Measurements from ENCODE around the gene PLA2G4E. TPM values are rescaled to one million over a fixed set of nuclear protein-coding genes. Genes with fewer than 3 reads are reported as not detected.

The PLA2G4E gene
- total RNA-seq, 1 experiment from 2014 or later, result not detected

GRCh38 chr15:41993472-41994170 lies 27.2 kb downstream of the PLA2G4E start:
- Histone ChIP-seq H3K27me3 (ENCODE audit: insufficient read depth, low read length) (no peaks in the 10 kb centered on the region), H2AFZ (ENCODE audit: low read depth, low read length, poor library complexity, severe bottlenecking) (no peak overlapping the region), H3K9ac (ENCODE audit: low read length) (no peak overlapping the region), H3K9me3 (ENCODE audit: control insufficient read depth in 1 of 2, insufficient read depth in 1 of 2, low read depth in 1 of 2, low read length in 2 of 2) (no peaks in the 10 kb centered on the region), H3K4me3 (replicated peaks in 1 of 2; ENCODE audit: low read depth in 1 of 2, low read length in 2 of 2) (no peak overlapping the region), H3K4me2 (ENCODE audit: low read length) (no peak overlapping the region), H3K36me3 (ENCODE audit: control insufficient read depth in 1 of 2, insufficient read depth in 2 of 2, low read length in 2 of 2) (no peaks in the 10 kb centered on the region), H4K20me1 (ENCODE audit: insufficient read depth) (no peaks in the 10 kb centered on the region), H3K27ac (ENCODE audit: low read depth, low read length) (no peak overlapping the region), H3K4me1 (ENCODE audit: control insufficient read depth in 1 of 2, insufficient read depth in 2 of 2, low read length in 2 of 2) (no peaks in the 10 kb centered on the region), H3K9me2 (ENCODE audit: insufficient read depth) (no peaks in the 10 kb centered on the region), H3K79me2 (ENCODE audit: insufficient read depth, low read length) (no peaks in the 10 kb centered on the region)
- ChIA-PET RAD21 (ENCODE audit: low non-redundant PET in 1 of 2, low total read pairs in 2 of 2, uncharacterized antibody in 2 of 2, unreplicated experiment in 2 of 2) (no interaction called here), CTCF (interaction anchor here (0.6 to 1.7 kb wide), 2 partner anchors 63 to 381 kb away, joined by 3 to 5 read pairs; no protein-coding TSS in a partner anchor), POLR2A (interaction anchor here (1.3 kb wide), 1 partner anchor 64 kb away, joined by 4 read pairs; no protein-coding TSS in a partner anchor)
- TF ChIP-seq CBX3 (IDR thresholded peaks at IDR 0.05; ENCODE audit: low read depth) (no peak), EZH2 (IDR thresholded peaks at IDR 0.05) (no peak), TCF7L2 (IDR thresholded peaks at IDR 0.05; ENCODE audit: borderline replicate concordance, extremely low read depth, insufficient read depth, insufficient read length) (no peak), CEBPB (IDR thresholded peaks at IDR 0.05; ENCODE audit: low read depth) (no peak), CTCF (IDR thresholded peaks at IDR 0.05 in 2 of 3, conservative IDR thresholded peaks at IDR 0.05 in 1 of 3; ENCODE audit: borderline replicate concordance in 1 of 3, insufficient read depth in 1 of 3, low read depth in 2 of 3, low read length in 2 of 3) (no peak), POLR2AphosphoS5 (IDR thresholded peaks at IDR 0.05; ENCODE audit: low read depth, low read length) (no peak)
- intact Hi-C loops (cut with micrococcal nuclease), result no loop called here
- BruUV-seq (replicated peaks), result no TSS peak
- ATAC-seq, result no peak
- no peak for DNase-seq (ENCODE audit: low read depth, low spot score)

GRCh38 chr15:41992803-41993190 lies 28.0 kb downstream of the PLA2G4E start:
- ChIA-PET RAD21 (ENCODE audit: low non-redundant PET in 1 of 2, low total read pairs in 2 of 2, uncharacterized antibody in 2 of 2, unreplicated experiment in 2 of 2) (no interaction called here), POLR2A (no interaction called here), CTCF (interaction anchor here (1.7 kb wide), 1 partner anchor 64 kb away, joined by 5 read pairs; no protein-coding TSS in a partner anchor)
- H3K79me2 ChIP-seq (ENCODE audit: insufficient read depth, low read length), result no peaks in the 10 kb centered on the region
- BruUV-seq (replicated peaks), result no TSS peak
- no peaks in the 10 kb centered on the region for H3K27me3 ChIP-seq (ENCODE audit: insufficient read depth, low read length)
- H3K36me3 ChIP-seq (ENCODE audit: control insufficient read depth in 1 of 2, insufficient read depth in 2 of 2, low read length in 2 of 2), result no peaks in the 10 kb centered on the region
- H3K9me3 ChIP-seq (ENCODE audit: control insufficient read depth in 1 of 2, insufficient read depth in 1 of 2, low read depth in 1 of 2, low read length in 2 of 2), result no peaks in the 10 kb centered on the region
- H3K4me1 ChIP-seq (ENCODE audit: control insufficient read depth in 1 of 2, insufficient read depth in 2 of 2, low read length in 2 of 2), result no peaks in the 10 kb centered on the region
- no peaks in the 10 kb centered on the region for H4K20me1 ChIP-seq (ENCODE audit: insufficient read depth)
- ATAC-seq (no peak), DNase-seq (ENCODE audit: low read depth, low spot score) (no peak)
- H3K4me3 ChIP-seq (replicated peaks in 1 of 2; ENCODE audit: low read depth in 1 of 2, low read length in 2 of 2), result no peak overlapping the region
- H3K4me2 ChIP-seq (ENCODE audit: low read length), result no peak overlapping the region
- intact Hi-C loops (cut with micrococcal nuclease), result no loop called here
- H3K9ac ChIP-seq (ENCODE audit: low read length), result no peak overlapping the region
- H3K27ac ChIP-seq (ENCODE audit: low read depth, low read length), result no peak overlapping the region
- H3K9me2 ChIP-seq (ENCODE audit: insufficient read depth), result no peaks in the 10 kb centered on the region
- no peak overlapping the region for H2AFZ ChIP-seq (ENCODE audit: low read depth, low read length, poor library complexity, severe bottlenecking)
- TF ChIP-seq POLR2A (IDR thresholded peaks at IDR 0.05; ENCODE audit: borderline replicate concordance, extremely low read depth, insufficient read depth, insufficient read length), result no peak
- TF ChIP-seq ATF3 (IDR thresholded peaks at IDR 0.05), result no peak
- TF ChIP-seq JUND (IDR thresholded peaks at IDR 0.05), result no peak
- no peak for TF ChIP-seq REST (IDR thresholded peaks at IDR 0.05; ENCODE audit: low read depth)
- TF ChIP-seq EGR1 (IDR thresholded peaks at IDR 0.05; ENCODE audit: low read depth), result no peak
- no peak for TF ChIP-seq EZH2 (IDR thresholded peaks at IDR 0.05)
- TF ChIP-seq FOSL1 (IDR thresholded peaks at IDR 0.05; ENCODE audit: low read depth), result no peak

All from HCT116 (cell line).